ENCODE results near the gene NFKBIE. TPM values are rescaled to one million over a fixed set of nuclear protein-coding genes. Genes with fewer than 3 reads are reported as not detected.
A peak's percentile ranks its signal among the peaks of the same experiment; 100 is the strongest.

Gene NFKBIE
- polyA plus RNA-seq, 1 donor (not counting 4 experiments of a cell fraction or from before 2014, with no cell fraction given): 7.3 TPM

DNA sequence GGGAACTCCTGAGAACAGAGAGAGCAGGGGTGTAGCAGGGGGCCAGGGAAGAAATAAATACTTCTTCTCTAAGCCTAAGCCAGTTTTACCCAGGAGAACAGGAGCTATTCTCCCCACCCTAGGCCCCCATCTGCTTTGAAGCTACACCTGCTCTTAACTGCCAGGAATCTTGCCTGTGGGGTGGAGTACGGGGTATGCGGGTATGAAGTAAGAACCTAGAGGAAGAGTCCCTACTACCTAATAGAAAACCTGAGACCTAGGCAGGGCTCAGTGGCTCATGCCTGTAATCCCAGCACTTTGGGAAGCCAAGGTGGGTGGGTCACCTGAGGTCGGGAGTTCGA is 40.4 kb downstream of the NFKBIE start:
- dilution Hi-C loops (cut with MboI; ENCODE audit: extremely low pct_ligation_motif_present, low sequenced_read_pairs): no loop called here
- no peaks in the 10 kb centered on the region for H3K9me3 ChIP-seq (ENCODE audit: control insufficient read depth, low read depth, low read length)
- no peak overlapping the region for H2AFZ ChIP-seq (ENCODE audit: control insufficient read depth, low read length)
- FAIRE-seq (no peak), DNase-seq (ENCODE audit: low read depth, low spot score) (no peak)
- peaks cover 46% of the 10 kb centered on the region for H3K4me1 ChIP-seq (ENCODE audit: control insufficient read depth, extremely low read depth, insufficient read depth, low read length)
- no peak for TF ChIP-seq EZH2 (IDR thresholded peaks at IDR 0.05; ENCODE audit: low read length)
- H3K36me3 ChIP-seq (ENCODE audit: control insufficient read depth in 2 of 2, extremely low read depth in 1 of 2, insufficient read depth in 2 of 2, low read length in 2 of 2): peaks cover 10 to 11% of the 10 kb centered on the region in 2 experiments
- no peak overlapping the region for H3K9ac ChIP-seq (ENCODE audit: control insufficient read depth, extremely low read depth, insufficient read depth, low read length)
- H3K79me2 ChIP-seq (ENCODE audit: control insufficient read depth, insufficient read depth, low read length): peaks cover 22% of the 10 kb centered on the region
- no peaks in the 10 kb centered on the region for H3K27me3 ChIP-seq (ENCODE audit: control insufficient read depth, extremely low read depth, insufficient read depth, low read length)
- peak overlapping the region in 2 of 3 experiments; percentile 82 to 88 for H3K4me3 ChIP-seq (ENCODE audit: control insufficient read depth in 2 of 3, extremely low read depth in 1 of 3, insufficient read depth in 2 of 3, low read depth in 1 of 3, low read length in 3 of 3)
- H4K20me1 ChIP-seq (ENCODE audit: control insufficient read depth, extremely low read depth, insufficient read depth, low read length): no peaks in the 10 kb centered on the region
- peak overlapping the region; percentile 89 for H3K4me2 ChIP-seq (ENCODE audit: control insufficient read depth, extremely low read depth, insufficient read depth, low read depth, low read length)
- H3K9me1 ChIP-seq (ENCODE audit: control insufficient read depth, extremely low read depth, insufficient read depth, low read length): no peaks in the 10 kb centered on the region
- H3K27ac ChIP-seq (ENCODE audit: control insufficient read depth, insufficient read depth, low read length): no peak overlapping the region

DNA sequence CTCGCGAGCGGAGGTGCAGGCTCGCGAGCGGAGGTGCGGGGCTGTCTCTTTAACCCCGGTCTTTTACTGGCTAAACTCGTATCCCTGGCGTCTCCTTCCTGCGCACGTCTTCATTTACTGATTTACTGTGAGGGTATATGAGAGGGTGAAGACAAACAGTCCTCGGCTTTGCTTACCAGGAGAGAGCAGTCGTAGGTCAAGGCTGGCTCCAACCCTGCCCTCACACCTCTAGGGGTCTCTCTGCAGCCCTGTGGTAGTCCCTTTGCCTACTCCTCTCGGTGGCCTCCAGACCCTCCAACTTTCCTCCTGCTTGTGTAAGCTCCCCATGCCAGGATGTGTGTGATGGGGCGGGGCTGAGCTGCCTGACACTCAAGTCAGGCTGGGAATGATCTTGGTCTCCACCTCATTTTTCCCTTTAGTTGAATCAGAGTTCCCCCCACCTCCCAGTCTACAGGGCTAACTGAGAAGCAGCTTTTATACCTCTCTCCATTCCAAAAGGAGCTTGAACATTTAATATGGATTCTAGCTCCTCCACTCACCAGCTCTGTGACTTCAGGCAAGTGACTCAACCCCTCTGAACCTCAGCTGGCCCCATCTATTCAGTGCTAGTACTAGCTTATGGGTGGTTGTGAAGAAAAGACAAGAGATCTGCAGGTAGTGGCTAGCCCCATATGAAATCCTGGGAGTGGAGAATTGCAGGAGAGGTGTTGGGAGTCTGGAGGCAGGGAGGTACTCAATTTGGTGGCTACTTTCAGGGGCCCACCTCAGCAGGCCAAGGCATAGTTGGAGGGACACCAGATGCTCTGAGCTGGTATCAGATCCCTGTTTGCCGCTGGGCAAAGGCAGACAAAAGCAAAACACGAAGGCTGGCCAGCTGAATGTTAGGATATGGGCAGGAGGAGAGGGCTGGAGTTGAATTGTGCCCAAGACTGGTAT is 41.1 kb downstream of the NFKBIE start:
- dilution Hi-C loops (cut with MboI; ENCODE audit: extremely low pct_ligation_motif_present, low sequenced_read_pairs): no loop called here
- no peak for FAIRE-seq
- peaks cover 46% of the 10 kb centered on the region for H3K4me1 ChIP-seq (ENCODE audit: control insufficient read depth, extremely low read depth, insufficient read depth, low read length)

More for the DNA sequence above, 41.1 kb downstream of the NFKBIE start:
- peak overlapping the region; percentile 13 for H3K27ac ChIP-seq (ENCODE audit: control insufficient read depth, insufficient read depth, low read length)
- peak overlapping the region; percentile 79 for H2AFZ ChIP-seq (ENCODE audit: control insufficient read depth, low read length)
- no peaks in the 10 kb centered on the region for H4K20me1 ChIP-seq (ENCODE audit: control insufficient read depth, extremely low read depth, insufficient read depth, low read length)
- H3K9ac ChIP-seq (ENCODE audit: control insufficient read depth, extremely low read depth, insufficient read depth, low read length): peak overlapping the region; percentile 58
- peaks cover 22% of the 10 kb centered on the region for H3K79me2 ChIP-seq (ENCODE audit: control insufficient read depth, insufficient read depth, low read length)
- peak overlapping the region; percentile 89 for H3K4me2 ChIP-seq (ENCODE audit: control insufficient read depth, extremely low read depth, insufficient read depth, low read depth, low read length)
- no peaks in the 10 kb centered on the region for H3K9me3 ChIP-seq (ENCODE audit: control insufficient read depth, low read depth, low read length)
- no peaks in the 10 kb centered on the region for H3K27me3 ChIP-seq (ENCODE audit: control insufficient read depth, extremely low read depth, insufficient read depth, low read length)
- H3K9me1 ChIP-seq (ENCODE audit: control insufficient read depth, extremely low read depth, insufficient read depth, low read length): no peaks in the 10 kb centered on the region
- H3K4me3 ChIP-seq (ENCODE audit: control insufficient read depth in 2 of 3, extremely low read depth in 1 of 3, insufficient read depth in 2 of 3, low read depth in 1 of 3, low read length in 3 of 3): peak overlapping the region; percentile 60 to 88 (median 82)
- peaks cover 9% of the 10 kb centered on the region in 2 experiments for H3K36me3 ChIP-seq (ENCODE audit: control insufficient read depth in 2 of 2, extremely low read depth in 1 of 2, insufficient read depth in 2 of 2, low read length in 2 of 2)
- DNase-seq (ENCODE audit: low read depth, low spot score): no peak
- TF ChIP-seq EZH2 (IDR thresholded peaks at IDR 0.05; ENCODE audit: low read length): no peak
- TF ChIP-seq, protein P1, sequence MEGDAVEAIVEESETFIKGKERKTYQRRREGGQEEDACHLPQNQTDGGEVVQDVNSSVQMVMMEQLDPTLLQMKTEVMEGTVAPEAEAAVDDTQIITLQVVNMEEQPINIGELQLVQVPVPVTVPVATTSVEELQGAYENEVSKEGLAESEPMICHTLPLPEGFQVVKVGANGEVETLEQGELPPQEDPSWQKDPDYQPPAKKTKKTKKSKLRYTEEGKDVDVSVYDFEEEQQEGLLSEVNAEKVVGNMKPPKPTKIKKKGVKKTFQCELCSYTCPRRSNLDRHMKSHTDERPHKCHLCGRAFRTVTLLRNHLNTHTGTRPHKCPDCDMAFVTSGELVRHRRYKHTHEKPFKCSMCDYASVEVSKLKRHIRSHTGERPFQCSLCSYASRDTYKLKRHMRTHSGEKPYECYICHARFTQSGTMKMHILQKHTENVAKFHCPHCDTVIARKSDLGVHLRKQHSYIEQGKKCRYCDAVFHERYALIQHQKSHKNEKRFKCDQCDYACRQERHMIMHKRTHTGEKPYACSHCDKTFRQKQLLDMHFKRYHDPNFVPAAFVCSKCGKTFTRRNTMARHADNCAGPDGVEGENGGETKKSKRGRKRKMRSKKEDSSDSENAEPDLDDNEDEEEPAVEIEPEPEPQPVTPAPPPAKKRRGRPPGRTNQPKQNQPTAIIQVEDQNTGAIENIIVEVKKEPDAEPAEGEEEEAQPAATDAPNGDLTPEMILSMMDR (optimal IDR thresholded peaks at IDR 0.05 in 1 of 3, IDR thresholded peaks at IDR 0.05 in 1 of 3, conservative IDR thresholded peaks at IDR 0.05 in 1 of 3; ENCODE audit: extremely low read depth in 1 of 3, insufficient read depth in 2 of 3, low read length in 3 of 3): no peak
